Activated B cell treated with CpG ODN at 0.5 μM for 24 hours (primary cell): ENCODE results near the gene PDLIM7. TPM values are rescaled to one million over a fixed set of nuclear protein-coding genes. Genes with fewer than 3 reads are reported as not detected.
A peak's percentile ranks its signal among the peaks of the same experiment; 100 is the strongest.

ENCODE experiments used
- ATAC-seq: fragments of 200-7000 bp; cut with Tn5 transposase; one replicate; pipeline ENCODE4 v1.10.0; 2021; ENCODE audit warnings: low read depth, mild to moderate bottlenecking, moderate library complexity
- CTCF ChIA-PET: fragments of 350-600 bp; sonication (Branson Sonifier 250); formaldehyde crosslinking; loops from one replicate; lab custom pipeline; 2021; ENCODE audit warnings: antibody characterized with exemption; lab: Charles Lee
- POLR2A ChIA-PET: fragments of 350-600 bp; sonication (Branson Sonifier 250); formaldehyde crosslinking; loops from one replicate; lab custom pipeline; 2021; ENCODE audit warnings: antibody characterized with exemption; lab: Charles Lee
- DNase-seq: peaks from one replicate; pipeline ENCODE4 v3.0.0; 2022
- H3K27ac Mint-ChIP-seq: one replicate; pipeline ENCODE4 v1.8.0; 2020; ENCODE audit warnings: mixed read lengths
- H3K27me3 Mint-ChIP-seq: one replicate; pipeline ENCODE4 v1.8.0; 2021; ENCODE audit warnings: mixed read lengths
- H3K36me3 Mint-ChIP-seq: one replicate; pipeline ENCODE4 v1.8.0; 2021; ENCODE audit warnings: low read depth, mixed read lengths
- H3K4me1 Mint-ChIP-seq: one replicate; pipeline ENCODE4 v1.8.0; 2021; ENCODE audit warnings: mixed read lengths
- H3K4me3 Mint-ChIP-seq: one replicate; pipeline ENCODE4 v1.8.0; 2020; ENCODE audit warnings: mild to moderate bottlenecking, mixed read lengths
- H3K9me3 Mint-ChIP-seq: one replicate; pipeline ENCODE4 v1.8.0; 2020; ENCODE audit warnings: mixed read lengths
- intact Hi-C: fragments of 100-400 bp; cut with micrococcal nuclease; formaldehyde crosslinking; loops from one replicate; pipeline ENCODE4 v1.15.1; 2024
- total RNA-seq: library from RNA; stranded (reverse); gene quantifications from 2 replicates; pipeline ENCODE4 v1.2.3, GENCODE V29; 2022
- TF ChIP-seq, protein P1 (sequence below): fragments of 200-600 bp; IDR thresholded peaks from one replicate; pipeline ENCODE4 v1.8.0; 2022; ENCODE audit warnings: antibody characterized with exemption, mild to moderate bottlenecking

The PDLIM7 gene
- total RNA-seq, 1 donor from 2014 or later = 17.7 TPM

DNA sequence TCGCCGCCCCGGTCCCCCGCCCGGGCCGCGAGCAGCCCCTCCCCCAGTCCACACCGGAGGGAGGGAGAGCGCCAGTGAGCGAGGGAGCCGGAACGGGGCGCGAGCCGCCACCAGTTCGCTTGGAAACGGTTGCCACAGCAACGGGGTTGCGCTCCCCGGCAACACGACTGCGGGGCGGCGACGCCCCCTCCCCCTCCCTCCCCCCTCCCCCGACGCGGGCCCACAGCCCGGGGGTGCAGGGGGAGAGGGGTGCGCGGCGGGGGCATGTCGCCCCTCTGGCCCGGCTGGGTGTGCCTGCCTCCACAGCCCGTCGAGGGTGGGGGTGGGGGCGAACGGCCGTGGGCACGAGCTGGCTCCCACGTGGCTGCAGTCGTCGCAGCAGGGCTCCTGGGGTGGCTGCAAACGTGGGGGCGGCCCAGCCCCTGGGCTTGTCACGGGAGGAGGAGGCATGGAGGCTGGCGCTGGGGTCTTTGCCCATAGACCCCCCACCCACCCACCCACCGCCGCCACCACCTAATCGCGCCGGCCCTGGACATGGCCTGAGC lies 50.3 kb downstream of the PDLIM7 start:
- H3K27ac Mint-ChIP-seq = no peak overlapping the region
- no peaks in the 10 kb centered on the region for H3K27me3 Mint-ChIP-seq
- POLR2A ChIA-PET = interaction anchor here (0.5 to 11.5 kb wide), 7 partner anchors 8 to 60 kb away, joined by 3 to 296 read pairs (median 6); partner anchors contain the start of gene GRK6
- peaks cover 44% of the 10 kb centered on the region for H3K4me1 Mint-ChIP-seq
- TF ChIP-seq, protein P1, sequence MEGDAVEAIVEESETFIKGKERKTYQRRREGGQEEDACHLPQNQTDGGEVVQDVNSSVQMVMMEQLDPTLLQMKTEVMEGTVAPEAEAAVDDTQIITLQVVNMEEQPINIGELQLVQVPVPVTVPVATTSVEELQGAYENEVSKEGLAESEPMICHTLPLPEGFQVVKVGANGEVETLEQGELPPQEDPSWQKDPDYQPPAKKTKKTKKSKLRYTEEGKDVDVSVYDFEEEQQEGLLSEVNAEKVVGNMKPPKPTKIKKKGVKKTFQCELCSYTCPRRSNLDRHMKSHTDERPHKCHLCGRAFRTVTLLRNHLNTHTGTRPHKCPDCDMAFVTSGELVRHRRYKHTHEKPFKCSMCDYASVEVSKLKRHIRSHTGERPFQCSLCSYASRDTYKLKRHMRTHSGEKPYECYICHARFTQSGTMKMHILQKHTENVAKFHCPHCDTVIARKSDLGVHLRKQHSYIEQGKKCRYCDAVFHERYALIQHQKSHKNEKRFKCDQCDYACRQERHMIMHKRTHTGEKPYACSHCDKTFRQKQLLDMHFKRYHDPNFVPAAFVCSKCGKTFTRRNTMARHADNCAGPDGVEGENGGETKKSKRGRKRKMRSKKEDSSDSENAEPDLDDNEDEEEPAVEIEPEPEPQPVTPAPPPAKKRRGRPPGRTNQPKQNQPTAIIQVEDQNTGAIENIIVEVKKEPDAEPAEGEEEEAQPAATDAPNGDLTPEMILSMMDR = no peak
- ATAC-seq = peak; percentile 9
- peak overlapping the region; percentile 65 for H3K4me3 Mint-ChIP-seq
- no peak for DNase-seq
- peaks cover 10% of the 10 kb centered on the region for H3K36me3 Mint-ChIP-seq
- intact Hi-C loops = loop anchor here (2.0 kb wide), 1 partner anchor 42 kb away; no protein-coding TSS in a partner anchor
- no peaks in the 10 kb centered on the region for H3K9me3 Mint-ChIP-seq
- CTCF ChIA-PET = interaction anchor here (1.6 to 13.5 kb wide), 3 partner anchors 16 to 44 kb away, joined by 4 to 293 read pairs (median 29); partner anchors contain the start of gene PFN3

DNA sequence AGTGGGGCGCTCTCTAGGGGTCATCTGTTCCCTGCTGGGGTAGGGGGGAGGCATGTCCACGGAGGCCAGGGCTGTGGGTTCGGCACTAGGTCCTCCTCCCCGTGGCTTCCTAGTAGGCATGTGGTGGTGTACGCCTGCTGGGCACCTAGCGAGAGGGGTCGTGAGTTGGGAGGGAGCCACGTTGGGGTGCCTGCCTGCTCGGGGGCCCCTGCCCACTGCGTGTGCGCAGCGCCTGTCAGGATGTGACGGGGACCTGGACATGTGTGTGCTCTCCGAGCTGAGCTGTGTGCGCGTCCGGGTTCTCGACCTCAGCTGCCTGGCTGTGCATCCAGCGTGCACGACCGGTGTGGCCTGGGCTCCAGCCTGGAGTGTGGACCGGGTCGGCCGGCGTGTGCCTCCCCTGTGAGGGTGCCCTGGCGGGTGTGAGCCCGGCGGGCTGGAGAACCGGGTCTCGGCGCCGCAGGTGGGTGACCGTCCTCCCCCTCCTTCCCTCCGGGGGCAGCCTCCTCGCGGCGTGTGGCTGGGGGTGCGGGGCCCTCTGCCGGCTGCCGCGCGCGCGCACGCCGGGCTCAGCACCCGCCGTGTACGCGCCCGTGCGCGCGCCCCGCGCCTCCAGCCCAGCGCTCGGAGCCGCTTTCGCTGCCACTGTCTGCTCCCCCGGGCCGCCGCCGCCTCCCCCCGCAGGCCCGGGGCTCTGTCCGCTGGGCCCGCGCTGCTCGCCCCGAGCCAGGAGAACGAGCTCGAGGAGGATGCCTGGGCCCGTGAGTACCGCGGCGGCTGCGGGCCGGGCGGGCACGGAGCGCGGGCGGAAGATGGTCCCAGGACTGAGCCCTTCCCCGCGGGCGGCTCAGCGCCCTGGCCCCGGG lies 51.0 kb downstream of the PDLIM7 start, which contains the start of gene PRR7:
Gene PRR7 (plus strand): TSS at position 615 of the 866 bp plus-strand sequence. CDS start 8,254 bp downstream, outside the sequence.
- CTCF ChIA-PET = interaction anchor here (1.0 to 13.5 kb wide), 5 partner anchors 16 to 136 kb away, joined by 3 to 293 read pairs (median 7); partner anchors contain the start of gene PFN3
- Mint-ChIP-seq H3K4me3 (peak within 1 kb of the TSS; percentile 75), H3K9me3 (no peaks in the 10 kb centered on the region), H3K36me3 (peaks cover 16% of the 10 kb centered on the region), H3K27ac (peak within 1 kb of the TSS; percentile 86), H3K27me3 (no peaks in the 10 kb centered on the region), H3K4me1 (peaks cover 41% of the 10 kb centered on the region)
- TF ChIP-seq, protein P1 = no peak
- intact Hi-C loops = loop anchor here (1.0 to 2.0 kb wide), 3 partner anchors 15 to 42 kb away; partner anchors contain the start of gene GRK6
- DNase-seq = peak; percentile 77
- POLR2A ChIA-PET = interaction anchor here (0.5 to 11.5 kb wide), 7 partner anchors 8 to 60 kb away, joined by 3 to 296 read pairs (median 5); partner anchors contain the start of gene GRK6
- ATAC-seq = peak; percentile 64

DNA sequence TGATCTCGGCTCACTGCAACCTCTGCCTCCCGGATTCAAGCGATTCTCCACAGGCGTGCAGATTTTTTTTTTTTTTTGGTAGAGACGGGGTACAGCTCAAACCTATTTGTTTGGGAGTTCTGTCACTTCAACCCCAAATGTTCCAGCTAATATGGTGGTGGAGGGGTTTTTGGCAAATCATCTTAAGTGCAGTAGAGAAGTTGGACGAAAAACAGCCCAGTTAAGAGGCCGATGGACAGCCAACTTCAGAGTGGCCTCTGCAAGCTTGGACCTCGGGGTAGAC lies 51.5 kb downstream of the PDLIM7 start:
- TF ChIP-seq, protein P1 = no peak
- DNase-seq = no peak
- no peaks in the 10 kb centered on the region for H3K27me3 Mint-ChIP-seq
- H3K27ac Mint-ChIP-seq = peak overlapping the region; percentile 86
- CTCF ChIA-PET = interaction anchor here (1.0 to 13.5 kb wide), 5 partner anchors 15 to 136 kb away, joined by 3 to 293 read pairs (median 7); partner anchors contain the start of gene PFN3
- peaks cover 41% of the 10 kb centered on the region for H3K4me1 Mint-ChIP-seq
- no peaks in the 10 kb centered on the region for H3K9me3 Mint-ChIP-seq
- H3K36me3 Mint-ChIP-seq = peaks cover 20% of the 10 kb centered on the region
- H3K4me3 Mint-ChIP-seq = peak overlapping the region; percentile 75
- POLR2A ChIA-PET = interaction anchor here (1.5 to 11.5 kb wide), 4 partner anchors 9 to 53 kb away, joined by 5 to 296 read pairs (median 42); partner anchors contain the start of gene GRK6
- ATAC-seq = no peak
- intact Hi-C loops = loop anchor here (1.0 to 2.0 kb wide), 3 partner anchors 15 to 41 kb away; partner anchors contain the start of gene GRK6

DNA sequence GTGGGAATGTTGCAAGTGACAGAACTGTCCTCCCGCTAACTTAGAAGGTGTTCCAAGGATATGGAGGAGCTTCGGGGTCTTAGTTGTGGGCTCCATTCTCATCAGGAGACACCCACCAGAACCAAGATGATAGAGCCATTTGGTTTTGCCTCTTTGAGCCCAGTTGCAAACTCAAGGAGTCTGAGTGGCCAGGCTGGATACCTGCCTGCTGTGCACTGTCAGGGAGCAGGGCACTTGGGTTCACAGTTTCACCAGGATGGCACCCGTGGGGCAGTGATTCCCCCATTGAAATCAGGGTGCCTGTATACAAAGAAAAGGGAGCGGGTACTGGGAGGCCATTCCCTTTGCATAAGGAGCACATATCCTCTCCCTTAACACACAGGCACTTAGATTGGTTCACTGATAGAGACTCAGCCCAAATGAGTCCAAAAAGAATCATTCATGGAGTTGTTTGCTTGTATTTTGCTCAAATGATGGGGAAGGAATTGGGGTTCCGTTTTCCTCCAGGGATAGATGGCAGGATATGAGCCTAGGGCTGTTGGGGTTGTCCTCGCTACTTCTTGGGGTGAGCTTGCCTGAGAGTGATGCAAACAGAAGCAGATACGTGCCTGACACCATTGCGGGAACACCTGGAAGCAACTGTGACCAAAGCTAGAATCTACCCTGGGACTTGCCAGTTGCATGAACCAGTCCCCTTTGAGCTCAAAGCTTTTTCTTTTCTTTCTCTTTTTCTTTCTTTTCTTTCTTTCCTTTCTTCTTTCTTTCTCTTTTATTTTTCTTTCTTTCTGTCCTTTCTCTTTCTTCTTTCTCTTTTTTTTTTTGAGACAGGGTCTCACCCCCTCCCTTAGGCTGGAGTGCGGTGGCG lies 52.1 kb downstream of the PDLIM7 start:
- Mint-ChIP-seq H3K9me3 (no peaks in the 10 kb centered on the region), H3K4me1 (peaks cover 41% of the 10 kb centered on the region), H3K36me3 (peaks cover 24% of the 10 kb centered on the region), H3K27me3 (no peaks in the 10 kb centered on the region), H3K4me3 (peak overlapping the region; percentile 75), H3K27ac (peak overlapping the region; percentile 86)
- POLR2A ChIA-PET = interaction anchor here (0.7 to 11.5 kb wide), 6 partner anchors 9 to 52 kb away, joined by 3 to 296 read pairs (median 12); partner anchors contain the start of gene GRK6
- ATAC-seq = no peak
- TF ChIP-seq, protein P1 = no peak
- CTCF ChIA-PET = interaction anchor here (0.6 to 13.5 kb wide), 8 partner anchors 9 to 135 kb away, joined by 3 to 293 read pairs (median 4); partner anchors contain the start of gene PFN3
- intact Hi-C loops = no loop called here
- no peak for DNase-seq
